Stimulated activated CD8-positive, alpha-beta memory T cell treated with anti-CD3 and anti-CD28 coated beads, Interleukin-2, amount 100 ng/mL, for 48 hours (primary cell): ENCODE measurements around the gene ASCL2.

Experiments used
- DNase-seq, 2 donors: peaks; one replicate each; pipeline ENCODE4 v3.0.0-alpha.2; 2020; ENCODE audit warnings: low read depth in 2 of 2

ASCL2 gene

GRCh38 chr11:2270322-2271076 is at the start of gene ASCL2:
Gene ASCL2, minus strand, starts transcription at chr11:2270588. Its CDS starts 256 bp downstream, at chr11:2270332.
- no peak for DNase-seq

- no peak for DNase-seq
Observed at GRCh38 chr11:2319791-2320472, 49.5 kb upstream of the ASCL2 start.

GRCh38 chr11:2318707-2319106 is 48.3 kb upstream of the ASCL2 start:
- DNase-seq = no peak

GRCh38 chr11:2318123-2318522 is 47.7 kb upstream of the ASCL2 start:
- no peak for DNase-seq

- no peak for DNase-seq
Observed at GRCh38 chr11:2317354-2318050, 47.1 kb upstream of the ASCL2 start.

- no peak for DNase-seq
Observed at GRCh38 chr11:2316963-2317244, 46.5 kb upstream of the ASCL2 start.

- no peak for DNase-seq
Observed at GRCh38 chr11:2316169-2316962, 46.0 kb upstream of the ASCL2 start.

- DNase-seq = no peak
Observed at GRCh38 chr11:2315395-2316168, 45.2 kb upstream of the ASCL2 start.

- DNase-seq = no peak
Observed at GRCh38 chr11:2314525-2315394, 44.4 kb upstream of the ASCL2 start.

- DNase-seq = no peak
Observed at GRCh38 chr11:2314136-2314524, 43.7 kb upstream of the ASCL2 start.

- no peak for DNase-seq
Observed at GRCh38 chr11:2313051-2313951, 42.9 kb upstream of the ASCL2 start.

- no peak for DNase-seq
Observed at GRCh38 chr11:2312232-2313042, 42.0 kb upstream of the ASCL2 start.

- DNase-seq = no peak
Observed at GRCh38 chr11:2311353-2312133, 41.2 kb upstream of the ASCL2 start.

GRCh38 chr11:2310786-2311352 is 40.5 kb upstream of the ASCL2 start:
- no peak for DNase-seq

- no peak for DNase-seq
Observed at GRCh38 chr11:2310073-2310785, 39.8 kb upstream of the ASCL2 start.

- no peak for DNase-seq
Observed at GRCh38 chr11:2309251-2310072, 39.1 kb upstream of the ASCL2 start.
